Spleen (tissue), 11 donors: ENCODE measurements around the gene KNL1. TPM values are rescaled to one million over a fixed set of nuclear protein-coding genes. Genes with fewer than 3 reads are reported as not detected.

Experiments used
- DNase-seq: peaks from one replicate; pipeline ENCODE4 v3.0.0-alpha.2; 2020
- H3K27ac ChIP-seq, 8 donors: fragments of 200-600 bp; sonication (generic) in 7 of 8; 1 replicate in 4 of 8; 2 replicates in 4 of 8; pipeline versions ENCODE4 v1.5.0 to v1.8.0; 2016 to 2021; ENCODE audit warnings: inconsistent platforms in 4 of 8, mild to moderate bottlenecking in 4 of 8, moderate library complexity in 1 of 8
- H3K27me3 ChIP-seq, 7 donors: fragments of 200-600 bp; sonication (generic) in 6 of 7; replicated peaks in 1 of 7; 1 replicate in 4 of 7; 2 replicates in 3 of 7; pipeline versions ENCODE4 v1.5.0 to v1.8.0; 2016 to 2021; ENCODE audit warnings: inconsistent platforms in 3 of 7, mild to moderate bottlenecking in 1 of 7
- H3K36me3 ChIP-seq, 6 donors: fragments of 200-600 bp; sonication (generic) in 5 of 6; 1 replicate in 4 of 6; 2 replicates in 2 of 6; pipeline versions ENCODE4 v1.5.0 to v1.8.0; 2016 to 2021; ENCODE audit warnings: inconsistent platforms in 2 of 6
- H3K4me1 ChIP-seq, 6 donors: fragments of 200-600 bp; sonication (generic) in 5 of 6; 1 replicate in 3 of 6; 2 replicates in 3 of 6; pipeline versions ENCODE4 v1.5.0 to v1.8.0; 2016 to 2021; ENCODE audit warnings: inconsistent platforms in 3 of 6
- H3K4me3 ChIP-seq, 8 donors: fragments of 200-600 bp; sonication (generic) in 7 of 8; 1 replicate in 4 of 8; 2 replicates in 4 of 8; pipeline versions ENCODE4 v1.5.0 to v1.8.0; 2016 to 2021; ENCODE audit warnings: inconsistent platforms in 4 of 8, mild to moderate bottlenecking in 4 of 8, moderate library complexity in 2 of 8
- H3K9me3 ChIP-seq, 8 donors: fragments of 200-600 bp; sonication (generic) in 7 of 8; 1 replicate in 4 of 8; 2 replicates in 4 of 8; pipeline versions ENCODE4 v1.5.0 to v1.8.0; 2016 to 2021; ENCODE audit warnings: inconsistent platforms in 4 of 8
- CTCF ChIP-seq, 11 experiments: fragments of 200-600 bp in 7 of 11; fragments of 450-650 bp in 4 of 11; sonication (generic) in 4 of 11; IDR thresholded peaks in 8 of 11; conservative IDR thresholded peaks in 3 of 11; 1 replicate in 7 of 11; 2 replicates in 4 of 11; pipeline versions ENCODE4 v1.4.0 to v1.8.0; 2016 to 2021; ENCODE audit warnings: antibody characterized with exemption in 11 of 11, inconsistent platforms in 4 of 11, mild to moderate bottlenecking in 1 of 11
- POLR2A ChIP-seq, 3 donors: fragments of 450-650 bp; IDR thresholded peaks; one replicate each; pipeline ENCODE4 v1.5.1; 2017; ENCODE audit warnings: antibody characterized with exemption in 3 of 3, mild to moderate bottlenecking in 1 of 3
- POLR2AphosphoS5 ChIP-seq, 3 donors: sonication (generic); formaldehyde crosslinking; IDR thresholded peaks; one replicate each; pipeline ENCODE4 v1.5.1; 2017; ENCODE audit warnings: antibody characterized with exemption in 3 of 3
- WGBS, 5 donors: extraction: QIAGEN DNeasy Blood & Tissue Kit in 3 of 5; methylation state at CpG; one replicate each; pipeline versions ENCODE4 v1.1.5 to v1.1.7; 2013 to 2018; 5-methylcytosine and 5-hydroxymethylcytosine counted together
- intact Hi-C: fragments of 100-400 bp; cut with DNase I; formaldehyde crosslinking; loops from one replicate; pipeline ENCODE4 v1.15.0; 2023; ENCODE audit warnings: low total_unique reads
- polyA plus RNA-seq, 3 donors: library from polyadenylated mRNA; stranded (reverse); fragments of 200-250 nt; gene quantifications; one replicate each; pipeline ENCODE4 v1.2.1, GENCODE V29; 2013
- total RNA-seq, 7 donors: library from RNA; depleted of rRNA in 3 of 7; stranded (reverse); fragments of >200 nt in 3 of 7; fragmentation: NEBNext Ultra II Directional in 4 of 7; extraction: Animal tissue kit (Norgen Biotek cat#: 25700) in 4 of 7; gene quantifications; one replicate each; pipeline versions ENCODE4 v1.1.0 to v1.2.1, GENCODE V29; 2016 to 2021
- donor health status: healthy with polysubstance abuse.
- donor health status: DM: no; HTN: no; CAD: no; lungs with moderate emphysema.
- donor health status: DM: no; HTN: no; CAD: no.
- donor health status: Bipolar disorder and iron deficiency.
- donor health status: healthy.
- donor health status: DM: no; HTN: no; CAD: no.
- donor health status: DM: yes; HTN: yes; CAD: no.

Gene KNL1
- total and polyA plus RNA-seq, 10 donors: 0.52 to 9.7 (median 4.2) TPM

- no peak overlapping the region for H3K27ac ChIP-seq
- WGBS, 5 donors: 58 to 80% (median 61%) methylated on average over 3 of the region's 3 CpGs
- no peaks in the 10 kb centered on the region for H3K27me3 ChIP-seq
- no peak overlapping the region for H3K4me3 ChIP-seq
- peaks cover 4 to 22% (median 17%) of the 10 kb centered on the region in 6 donors for H3K4me1 ChIP-seq
- no peaks in the 10 kb centered on the region for H3K9me3 ChIP-seq
- DNase-seq: no peak
- intact Hi-C loops: no loop called here
- no peaks in the 10 kb centered on the region for H3K36me3 ChIP-seq
- TF ChIP-seq CTCF (IDR thresholded peaks at IDR 0.05 in 8 of 11, conservative IDR thresholded peaks at IDR 0.05 in 3 of 11): no peak
- TF ChIP-seq POLR2A (IDR thresholded peaks at IDR 0.05): no peak
- no peak for TF ChIP-seq POLR2AphosphoS5 (IDR thresholded peaks at IDR 0.05)
Observed at GRCh38 chr15:40598126-40598525, 4.1 kb downstream of the KNL1 start.

GRCh38 chr15:40598672-40599071 lies 4.6 kb downstream of the KNL1 start:
- WGBS, 5 donors: 70 to 97% (median 80%) methylated on average over 4 of the region's 4 CpGs
- Histone ChIP-seq H3K4me3 (no peak overlapping the region), H3K27me3 (no peaks in the 10 kb centered on the region), H3K27ac (no peak overlapping the region), H3K9me3 (no peaks in the 10 kb centered on the region), H3K36me3 (no peaks in the 10 kb centered on the region), H3K4me1 (peaks cover 4 to 17% (median 11%) of the 10 kb centered on the region in 6 donors)
- TF ChIP-seq POLR2AphosphoS5 (IDR thresholded peaks at IDR 0.05) (no peak), POLR2A (IDR thresholded peaks at IDR 0.05) (no peak), CTCF (IDR thresholded peaks at IDR 0.05 in 8 of 11, conservative IDR thresholded peaks at IDR 0.05 in 3 of 11) (no peak)
- intact Hi-C loops: no loop called here
- DNase-seq: no peak

- no peak for DNase-seq
- Histone ChIP-seq H3K4me1 (no peaks in the 10 kb centered on the region), H3K9me3 (no peaks in the 10 kb centered on the region), H3K4me3 (no peak overlapping the region), H3K36me3 (no peaks in the 10 kb centered on the region), H3K27me3 (no peaks in the 10 kb centered on the region), H3K27ac (no peak overlapping the region)
- 84 to 95% (median 92%) methylated on average over 12 of the region's 12 CpGs for WGBS, 5 donors
- no peak for TF ChIP-seq CTCF (IDR thresholded peaks at IDR 0.05 in 8 of 11, conservative IDR thresholded peaks at IDR 0.05 in 3 of 11)
- TF ChIP-seq POLR2AphosphoS5 (IDR thresholded peaks at IDR 0.05): no peak
- no peak for TF ChIP-seq POLR2A (IDR thresholded peaks at IDR 0.05)
- intact Hi-C loops: no loop called here
Observed at GRCh38 chr15:40600956-40601355, 6.9 kb downstream of the KNL1 start.

GRCh38 chr15:40603935-40604334 lies 9.9 kb downstream of the KNL1 start:
- H3K36me3 ChIP-seq: peaks cover 0 to 12% (median 0%) of the 10 kb centered on the region in 6 donors
- intact Hi-C loops: no loop called here
- H3K4me3 ChIP-seq: no peak overlapping the region
- TF ChIP-seq POLR2AphosphoS5 (IDR thresholded peaks at IDR 0.05) (no peak), CTCF (IDR thresholded peaks at IDR 0.05 in 8 of 11, conservative IDR thresholded peaks at IDR 0.05 in 3 of 11) (no peak), POLR2A (IDR thresholded peaks at IDR 0.05) (no peak)
- no peak for DNase-seq
- H3K27ac ChIP-seq: no peak overlapping the region
- no peaks in the 10 kb centered on the region for H3K9me3 ChIP-seq
- H3K27me3 ChIP-seq: no peaks in the 10 kb centered on the region
- H3K4me1 ChIP-seq: no peaks in the 10 kb centered on the region
